ENCODE measurements around the gene FAM114A1.
A peak's percentile ranks its signal among the peaks of the same experiment; 100 is the strongest.

The FAM114A1 gene

GRCh38 chr4:38894322-38894982 lies 26.8 kb downstream of the FAM114A1 start:
- DNase-seq (ENCODE audit: extremely low read depth, insufficient read length): no peak
- H3K36me3 ChIP-seq (ENCODE audit: control insufficient read depth, insufficient read depth, low read length): no peaks in the 10 kb centered on the region
- no peak overlapping the region for H3K4me3 ChIP-seq (replicated peaks; ENCODE audit: low read depth, low read length)
- no peaks in the 10 kb centered on the region for H3K27me3 ChIP-seq (replicated peaks; ENCODE audit: control insufficient read depth, insufficient read depth, low read length)
- no peak for TF ChIP-seq CTCF (IDR thresholded peaks at IDR 0.05; ENCODE audit: insufficient read depth, low read length, poor library complexity, severe bottlenecking)

GRCh38 chr4:38896940-38897339 lies 29.3 kb downstream of the FAM114A1 start:
- TF ChIP-seq CTCF (IDR thresholded peaks at IDR 0.05; ENCODE audit: insufficient read depth, low read length, poor library complexity, severe bottlenecking): no peak
- DNase-seq (ENCODE audit: extremely low read depth, insufficient read length): no peak
- Histone ChIP-seq H3K27me3 (replicated peaks; ENCODE audit: control insufficient read depth, insufficient read depth, low read length) (no peaks in the 10 kb centered on the region), H3K4me3 (replicated peaks; ENCODE audit: low read depth, low read length) (no peak overlapping the region), H3K36me3 (ENCODE audit: control insufficient read depth, insufficient read depth, low read length) (no peaks in the 10 kb centered on the region)

- Histone ChIP-seq H3K27me3 (replicated peaks; ENCODE audit: control insufficient read depth, insufficient read depth, low read length) (no peaks in the 10 kb centered on the region), H3K4me3 (replicated peaks; ENCODE audit: low read depth, low read length) (no peak overlapping the region), H3K36me3 (ENCODE audit: control insufficient read depth, insufficient read depth, low read length) (no peaks in the 10 kb centered on the region)
- no peak for DNase-seq (ENCODE audit: extremely low read depth, insufficient read length)
- TF ChIP-seq CTCF (IDR thresholded peaks at IDR 0.05; ENCODE audit: insufficient read depth, low read length, poor library complexity, severe bottlenecking): no peak
Observed at GRCh38 chr4:38898245-38898644, 30.6 kb downstream of the FAM114A1 start.

- TF ChIP-seq CTCF (IDR thresholded peaks at IDR 0.05; ENCODE audit: insufficient read depth, low read length, poor library complexity, severe bottlenecking): no peak
- Histone ChIP-seq H3K36me3 (ENCODE audit: control insufficient read depth, insufficient read depth, low read length) (no peaks in the 10 kb centered on the region), H3K27me3 (replicated peaks; ENCODE audit: control insufficient read depth, insufficient read depth, low read length) (no peaks in the 10 kb centered on the region), H3K4me3 (replicated peaks; ENCODE audit: low read depth, low read length) (no peak overlapping the region)
- DNase-seq (ENCODE audit: extremely low read depth, insufficient read length): no peak
Observed at GRCh38 chr4:38902221-38902620, 34.6 kb downstream of the FAM114A1 start.

GRCh38 chr4:38902695-38903094 lies 35.1 kb downstream of the FAM114A1 start:
- Histone ChIP-seq H3K36me3 (ENCODE audit: control insufficient read depth, insufficient read depth, low read length) (no peaks in the 10 kb centered on the region), H3K27me3 (replicated peaks; ENCODE audit: control insufficient read depth, insufficient read depth, low read length) (no peaks in the 10 kb centered on the region), H3K4me3 (replicated peaks; ENCODE audit: low read depth, low read length) (no peak overlapping the region)
- TF ChIP-seq CTCF (IDR thresholded peaks at IDR 0.05; ENCODE audit: insufficient read depth, low read length, poor library complexity, severe bottlenecking): peak; percentile 31
- peak; percentile 15 for DNase-seq (ENCODE audit: extremely low read depth, insufficient read length)

All from GM06990 (cell line).